ENCODE results near the gene ZNF281. TPM values are rescaled to one million over a fixed set of nuclear protein-coding genes. Genes with fewer than 3 reads are reported as not detected.

The ZNF281 gene
- polyA plus RNA-seq (2012; ENCODE audit: insufficient read depth, insufficient read length, low read depth): 15.9 TPM

GRCh38 chr1:200409761-200410565 is at the start of gene ZNF281:
Gene ZNF281 (minus strand): TSS chr1:200410036. CDS start chr1:200409705, 331 bp downstream.
- no peaks in the 10 kb centered on the region; the same call in 1 of the 2 replicates for H3K9me3 ChIP-seq
- H3K27me3 ChIP-seq: no peaks in the 10 kb centered on the region
- peaks cover 3% of the 10 kb centered on the region; the same call in 1 of the 2 replicates for H3K4me1 ChIP-seq
- peak; percentile 97 for DNase-seq
- peak within 1 kb of the TSS; percentile 82 for H3K4me3 ChIP-seq (ENCODE audit: low read depth, low read length)
- H3K36me3 ChIP-seq: peaks cover 34% of the 10 kb centered on the region
- no peak for TF ChIP-seq CTCF (IDR thresholded peaks at IDR 0.05; ENCODE audit: low read depth, low read length)

GRCh38 chr1:200458780-200459179 is 48.9 kb upstream of the ZNF281 start:
- no peaks in the 10 kb centered on the region for H3K4me1 ChIP-seq
- H3K4me3 ChIP-seq (ENCODE audit: low read depth, low read length): no peak overlapping the region
- no peaks in the 10 kb centered on the region for H3K27me3 ChIP-seq
- no peak for TF ChIP-seq CTCF (IDR thresholded peaks at IDR 0.05; ENCODE audit: low read depth, low read length)
- no peaks in the 10 kb centered on the region for H3K9me3 ChIP-seq
- DNase-seq: no peak
- no peaks in the 10 kb centered on the region for H3K36me3 ChIP-seq

GRCh38 chr1:200457810-200458209 is 48.0 kb upstream of the ZNF281 start:
- no peak overlapping the region for H3K4me3 ChIP-seq (ENCODE audit: low read depth, low read length)
- DNase-seq: no peak
- no peaks in the 10 kb centered on the region for H3K27me3 ChIP-seq
- H3K9me3 ChIP-seq: no peaks in the 10 kb centered on the region
- no peaks in the 10 kb centered on the region for H3K36me3 ChIP-seq
- no peaks in the 10 kb centered on the region for H3K4me1 ChIP-seq
- TF ChIP-seq CTCF (IDR thresholded peaks at IDR 0.05; ENCODE audit: low read depth, low read length): no peak

- no peaks in the 10 kb centered on the region for H3K36me3 ChIP-seq
- no peaks in the 10 kb centered on the region for H3K4me1 ChIP-seq
- H3K9me3 ChIP-seq: no peaks in the 10 kb centered on the region
- peak; percentile 22 for DNase-seq
- no peaks in the 10 kb centered on the region for H3K27me3 ChIP-seq
- no peak for TF ChIP-seq CTCF (IDR thresholded peaks at IDR 0.05; ENCODE audit: low read depth, low read length)
- H3K4me3 ChIP-seq (ENCODE audit: low read depth, low read length): no peak overlapping the region
These were observed 44.6 kb upstream of the ZNF281 start for GRCh38 chr1:200454425-200454824.

- H3K36me3 ChIP-seq: no peaks in the 10 kb centered on the region
- no peaks in the 10 kb centered on the region for H3K27me3 ChIP-seq
- no peak for DNase-seq
- no peaks in the 10 kb centered on the region for H3K4me1 ChIP-seq
- H3K4me3 ChIP-seq (ENCODE audit: low read depth, low read length): no peak overlapping the region
- no peak for TF ChIP-seq CTCF (IDR thresholded peaks at IDR 0.05; ENCODE audit: low read depth, low read length)
- no peaks in the 10 kb centered on the region for H3K9me3 ChIP-seq
These were observed 43.7 kb upstream of the ZNF281 start for GRCh38 chr1:200453553-200453905.

GRCh38 chr1:200452850-200453552 is 43.2 kb upstream of the ZNF281 start:
- Histone ChIP-seq H3K4me1 (no peaks in the 10 kb centered on the region), H3K4me3 (ENCODE audit: low read depth, low read length) (no peak overlapping the region)
- TF ChIP-seq CTCF (IDR thresholded peaks at IDR 0.05; ENCODE audit: low read depth, low read length): no peak

More at GRCh38 chr1:200452850-200453552, 43.2 kb upstream of the ZNF281 start:
- Histone ChIP-seq H3K9me3 (no peaks in the 10 kb centered on the region), H3K36me3 (no peaks in the 10 kb centered on the region), H3K27me3 (no peaks in the 10 kb centered on the region)
- no peak for DNase-seq
